HG03342 (cell line): ENCODE results near the gene ETFA.

ENCODE experiments used
- ATAC-seq: cut with Tn5 transposase; IDR thresholded peaks from one replicate; pipeline ENCODE4 v1.9.1; 2021; ENCODE audit warnings: mild to moderate bottlenecking, moderate library complexity; ENCODE audit not compliant: unreplicated experiment

Gene ETFA

GRCh38 chr15:76311100-76311953 is at the start of gene ETFA:
ETFA (minus strand) TSS chr15:76311469; CDS start chr15:76311388, 81 bp downstream.
- peak; percentile 99 for ATAC-seq

DNA sequence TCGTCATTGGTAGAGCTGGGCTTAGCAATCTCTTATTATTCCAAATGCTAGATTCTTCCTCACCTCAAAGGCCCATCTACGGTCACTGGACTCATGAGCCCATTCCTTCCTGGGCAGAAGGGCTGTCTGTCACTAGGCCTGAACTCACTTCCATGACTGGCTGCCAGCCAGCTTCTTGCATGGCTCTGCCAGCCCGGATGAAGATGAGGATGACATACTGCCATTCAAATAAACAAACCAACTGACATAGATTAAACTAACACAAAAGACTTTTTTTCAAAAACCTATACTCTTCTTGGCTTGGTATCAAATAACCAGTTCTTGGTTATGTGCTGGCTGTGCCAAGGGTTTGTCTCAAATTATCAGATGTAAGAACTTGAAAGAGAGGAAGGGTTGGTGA is 49.1 kb upstream of the ETFA start:
- no peak for ATAC-seq

- no peak for ATAC-seq
Observed at GRCh38 chr15:76359152-76359551, 47.9 kb upstream of the ETFA start.

- ATAC-seq = no peak
Observed at GRCh38 chr15:76358453-76358852, 47.2 kb upstream of the ETFA start.

DNA sequence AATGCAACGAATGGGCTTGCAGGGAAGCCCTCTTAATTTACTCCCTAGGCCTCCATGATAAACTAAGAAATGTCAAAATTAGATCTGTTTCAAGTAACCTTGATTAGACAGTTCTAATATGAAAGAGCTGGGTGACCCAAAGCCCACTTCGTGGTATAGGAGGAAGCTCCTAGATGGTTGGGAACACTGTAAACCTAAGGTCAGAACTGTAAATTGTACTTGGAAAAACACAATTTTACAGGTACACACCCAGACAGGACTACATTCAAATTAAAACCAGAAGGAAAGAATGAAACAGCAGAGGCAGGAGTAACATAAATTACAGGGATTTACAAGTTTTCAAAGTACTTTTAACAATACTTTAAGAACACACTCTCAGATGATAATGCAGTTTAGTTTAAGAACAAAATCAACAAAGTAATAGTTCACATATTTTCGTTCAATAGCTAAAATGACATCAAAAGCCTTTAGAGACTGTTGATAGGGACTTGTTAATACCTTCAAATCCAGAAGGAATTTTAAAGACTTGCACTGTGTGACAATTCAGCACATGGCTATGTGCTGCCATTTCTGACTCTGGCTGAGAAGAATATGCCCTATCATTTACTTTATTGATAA is 43.7 kb upstream of the ETFA start:
- no peak for ATAC-seq

- no peak for ATAC-seq
Observed at GRCh38 chr15:76353903-76354302, 42.6 kb upstream of the ETFA start.

GRCh38 chr15:76353023-76353577 is 41.8 kb upstream of the ETFA start:
- ATAC-seq = no peak

DNA sequence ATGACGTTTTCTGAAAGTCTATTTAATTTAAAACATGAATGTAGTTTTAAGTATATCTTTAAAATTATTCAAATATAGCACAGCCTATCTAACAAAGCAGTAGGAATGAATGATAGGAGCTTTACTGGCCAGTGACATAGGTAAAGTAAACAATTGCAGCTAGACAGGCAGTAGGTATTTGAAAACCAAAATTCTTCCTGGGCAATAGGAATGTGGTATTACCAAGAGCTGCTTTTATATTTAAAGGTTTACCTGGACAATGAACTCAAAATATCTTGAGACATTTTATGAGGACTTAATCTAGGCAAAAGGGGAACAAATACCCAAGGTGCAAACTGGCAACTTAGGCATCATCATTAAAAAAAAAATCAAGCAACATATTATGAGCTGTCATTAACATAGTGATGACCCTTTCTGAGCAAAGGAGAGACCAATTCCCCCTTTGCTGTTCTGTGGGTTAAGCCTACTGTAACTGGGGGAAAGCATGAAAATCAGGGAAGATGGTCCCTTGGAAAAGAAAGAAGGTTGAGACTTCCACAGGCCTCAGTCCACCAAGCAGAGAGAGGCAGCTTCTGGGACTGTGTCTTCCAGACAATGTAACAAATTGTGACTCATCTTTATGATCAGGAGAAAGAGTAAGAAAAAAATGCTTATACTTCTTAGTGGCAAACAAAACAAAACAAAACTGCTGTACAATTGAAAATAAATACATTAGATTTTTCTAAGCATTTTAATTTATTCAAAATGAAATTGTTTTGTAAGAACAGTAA is 38.2 kb upstream of the ETFA start:
- ATAC-seq = no peak

DNA sequence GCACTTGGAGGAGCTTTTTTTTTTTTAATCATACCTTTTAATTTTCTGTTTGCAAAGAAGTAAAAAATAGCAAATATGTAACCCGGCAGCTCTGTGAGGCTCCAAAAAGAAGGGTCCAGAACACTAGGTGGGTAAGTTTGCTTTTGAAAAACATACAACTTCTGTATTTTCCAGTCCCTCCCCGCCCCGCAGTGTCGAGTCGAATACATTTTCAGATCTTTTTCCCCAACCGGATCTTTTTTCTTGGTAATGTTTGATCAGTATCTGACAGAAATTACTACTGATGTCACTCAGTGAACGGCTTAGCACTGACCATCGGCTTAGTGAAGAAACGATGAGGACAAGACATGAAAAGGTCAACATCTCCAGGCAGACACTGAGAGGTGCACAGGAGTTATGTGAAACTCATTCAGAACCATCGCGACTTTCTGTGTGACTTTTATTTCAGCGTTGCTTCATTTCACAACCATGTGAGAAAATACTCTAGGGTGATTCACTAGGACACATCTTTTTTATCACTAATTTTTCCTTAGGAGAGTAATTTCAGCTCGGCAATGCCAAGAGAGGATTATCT is 36.3 kb upstream of the ETFA start:
- no peak for ATAC-seq

- ATAC-seq = no peak
Observed at GRCh38 chr15:76346669-76347481, 35.6 kb upstream of the ETFA start.

DNA sequence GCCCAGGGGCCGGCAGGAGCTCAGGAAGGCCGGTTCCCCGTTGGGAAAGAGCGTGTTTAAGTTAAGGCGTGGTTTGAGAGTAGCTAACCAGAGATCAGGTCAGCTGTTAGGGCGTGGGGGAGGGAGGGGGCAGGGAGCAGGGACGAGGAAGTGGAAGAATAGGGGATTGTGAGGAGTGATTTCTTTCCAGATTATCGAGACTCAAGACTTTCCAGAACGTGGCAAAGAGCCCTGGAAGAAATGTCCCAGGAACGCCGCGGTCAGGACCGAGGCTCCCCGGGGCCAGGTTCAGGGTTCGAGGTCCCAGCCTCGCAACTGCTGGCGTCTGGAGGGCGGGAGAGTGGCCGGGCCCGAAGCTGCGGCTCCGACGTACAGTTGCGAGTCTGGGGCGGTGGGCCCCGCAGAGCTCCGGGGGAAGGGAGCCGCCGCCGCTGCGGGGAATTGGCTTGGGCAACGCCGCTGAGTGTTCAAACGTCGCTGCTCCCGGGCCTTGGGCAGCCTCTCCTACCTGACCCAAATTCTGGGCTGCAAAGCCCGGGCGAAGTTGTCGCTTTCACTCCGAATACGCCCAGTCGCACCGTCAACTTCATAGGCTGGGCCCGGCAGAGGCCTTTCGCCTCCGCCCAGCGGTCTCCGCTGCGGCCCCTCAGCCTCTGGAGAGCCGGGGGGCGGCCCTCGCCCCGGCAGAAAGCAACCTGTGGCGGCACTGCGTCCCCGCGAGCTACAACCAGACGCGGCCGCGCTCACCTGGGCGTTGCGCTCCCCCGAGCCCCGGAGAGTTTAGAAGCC is 34.8 kb upstream of the ETFA start:
- no peak for ATAC-seq

- no peak for ATAC-seq
Observed at GRCh38 chr15:76345583-76345879, 34.3 kb upstream of the ETFA start.

DNA sequence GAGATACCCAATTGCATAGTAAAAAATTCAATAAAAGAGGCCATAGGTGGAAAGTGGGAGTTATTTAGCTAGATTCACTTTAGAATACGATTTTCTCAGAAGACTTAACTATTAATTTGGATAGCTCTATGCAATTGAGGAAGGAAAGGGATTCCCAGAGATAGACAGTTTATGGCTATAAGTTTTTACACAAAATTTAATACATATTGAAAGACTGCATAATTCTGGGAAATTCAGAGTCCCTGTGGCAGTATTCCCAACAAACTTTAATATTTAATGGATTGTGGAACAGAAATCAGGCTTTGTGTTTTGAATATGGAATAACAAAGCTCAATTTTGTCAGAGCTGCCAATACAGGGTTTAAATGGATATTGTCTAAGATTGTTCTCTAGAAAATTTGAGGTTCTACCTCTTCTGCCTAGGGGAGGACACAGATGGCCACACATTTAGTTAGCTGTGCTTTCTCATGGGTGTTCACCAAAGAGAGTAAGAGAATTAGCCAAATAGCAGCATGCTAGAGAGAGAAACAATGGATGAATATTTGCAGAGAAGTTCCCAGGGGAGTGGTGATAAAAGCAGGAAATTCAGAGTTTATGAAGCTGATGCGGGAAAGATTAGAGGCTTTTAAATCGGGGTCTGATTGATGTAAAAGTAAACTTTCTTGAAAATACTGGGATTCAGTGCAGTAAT is 33.8 kb upstream of the ETFA start:
- ATAC-seq = no peak

GRCh38 chr15:76343313-76343996 is 32.2 kb upstream of the ETFA start:
- no peak for ATAC-seq

DNA sequence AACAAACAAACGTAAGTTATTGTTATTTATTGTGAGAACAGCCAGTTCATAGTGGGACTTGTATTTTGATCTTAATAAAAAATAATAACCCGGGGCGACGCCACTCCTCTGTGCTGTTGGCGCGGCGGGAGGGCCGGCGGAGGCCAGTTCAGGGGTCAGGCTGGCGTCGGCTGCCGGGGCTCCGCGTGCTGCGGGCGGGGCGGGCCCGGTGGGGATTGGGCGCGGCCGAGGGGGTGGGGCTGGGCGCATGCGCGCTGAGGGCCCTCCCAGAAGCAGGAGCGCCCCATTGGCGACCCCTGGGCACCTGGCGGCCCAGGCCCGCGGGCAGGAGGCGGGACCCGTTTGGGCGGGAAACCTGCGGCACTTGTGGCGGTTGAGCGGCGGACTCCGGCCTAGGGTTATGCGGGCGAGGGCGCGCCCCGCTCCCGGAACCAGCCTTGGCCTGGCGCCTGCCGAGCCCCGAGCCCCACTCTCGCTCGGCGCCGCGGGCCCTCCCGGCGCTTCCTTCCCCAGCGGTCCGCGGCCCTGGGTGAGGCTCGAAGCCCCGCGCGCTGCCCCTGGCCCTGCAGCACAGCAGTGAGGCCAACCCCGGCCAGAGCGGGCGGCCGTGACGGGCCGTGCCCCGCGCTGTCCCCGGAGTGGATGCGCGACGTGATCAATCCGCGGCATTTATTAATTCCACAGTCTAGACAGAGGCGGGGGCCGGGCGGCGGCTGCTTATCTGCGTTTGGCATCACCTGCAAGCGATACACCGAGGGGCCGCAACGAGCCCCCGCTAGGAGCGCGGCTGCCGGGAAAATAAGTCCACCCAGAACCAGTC is 31.3 kb upstream of the ETFA start:
- no peak for ATAC-seq

DNA sequence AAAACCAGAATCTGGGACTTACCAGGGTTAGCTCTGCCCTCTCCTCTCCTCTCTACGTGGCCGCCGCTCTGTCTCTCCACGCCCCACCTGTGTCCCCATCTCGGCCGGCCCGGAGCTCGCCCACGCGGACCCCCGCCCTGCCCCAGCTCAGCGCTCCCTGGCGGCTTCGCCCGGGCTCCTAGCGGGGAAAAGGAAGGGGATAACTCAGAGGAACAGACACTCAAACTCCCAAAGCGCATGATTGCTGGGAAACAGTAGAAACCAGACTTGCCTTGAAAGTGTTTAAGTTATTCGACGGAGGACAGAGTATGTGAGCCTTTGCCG is 30.8 kb upstream of the ETFA start:
- ATAC-seq = no peak

- ATAC-seq = no peak
Observed at GRCh38 chr15:76341366-76342057, 30.2 kb upstream of the ETFA start.
